Measurements from ENCODE around the gene CUEDC1. TPM values are rescaled to one million over a fixed set of nuclear protein-coding genes. Genes with fewer than 3 reads are reported as not detected.

The CUEDC1 gene
- total and polyA plus RNA-seq, 9 of the 15 experiments (the other 6 are each of a cell fraction or from before 2014, with no cell fraction given): 0.20 to 4.1 (median 1.6) TPM; not detected in 1

GRCh38 chr17:57956291-57957119 lies 1.3 kb upstream of the CUEDC1 start (continued):
- no peak for TF ChIP-seq CHD4 (IDR thresholded peaks at IDR 0.05; ENCODE audit: insufficient read depth, insufficient replicate concordance, low read depth, low read length, poor library complexity, severe bottlenecking)
- no peak for TF ChIP-seq ZKSCAN1 (IDR thresholded peaks at IDR 0.05; ENCODE audit: low read depth, low read length)

GRCh38 chr17:57954397-57955182 lies 622 bp downstream of the CUEDC1 start:
- no peak overlapping the region for H3K27ac ChIP-seq (ENCODE audit: extremely low read depth, low read depth, low read length)
- ChIA-PET CTCF (ENCODE audit: low intra/inter-chr PET ratio) (no interaction called here), POLR2A (interaction anchor here (0.6 to 2.1 kb wide), 6 partner anchors 12 to 140 kb away, joined by 3 to 8 read pairs (median 4); no protein-coding TSS in a partner anchor)
- BruUV-seq (replicated peaks): no TSS peak
- H3K9me3 ChIP-seq (replicated peaks; ENCODE audit: control insufficient read depth, insufficient read depth, low read depth, low read length): no peaks in the 10 kb centered on the region
- DNase-seq (ENCODE audit: extremely low read depth in 1 of 4, low spot score in 3 of 4) (peak in 2 of 4 experiments; percentile 46 to 47), FAIRE-seq (no peak), ATAC-seq (peak; percentile 20)
- 14% methylated on average over 20 of the region's 85 CpGs for WGBS (ENCODE audit: insufficient coverage, low coverage, missing lambda C conversion rate)
- no peaks in the 10 kb centered on the region for H3K79me2 ChIP-seq (ENCODE audit: control insufficient read depth, insufficient read depth, low read length)
- peak overlapping the region; percentile 68 for H2AFZ ChIP-seq (ENCODE audit: low read depth, low read length)
- in situ Hi-C loops (cut with MboI) (no loop called here), intact Hi-C loops (cut with micrococcal nuclease) (no loop called here)
- peak overlapping the region; percentile 55 for H3K4me3 ChIP-seq
- no peaks in the 10 kb centered on the region for H3K36me3 ChIP-seq (ENCODE audit: control insufficient read depth, insufficient read depth, low read length)
- H3K9ac ChIP-seq (ENCODE audit: insufficient read depth in 1 of 2, low read depth in 2 of 2, low read length in 2 of 2): peak overlapping the region in 1 of 2 experiments; percentile 87; a peak in 3 of 4 replicates
- peaks cover 19% of the 10 kb centered on the region in 2 experiments; a peak in 4 of 5 replicates for H3K4me1 ChIP-seq (replicated peaks in 1 of 2; ENCODE audit: control insufficient read depth in 2 of 2, insufficient read depth in 2 of 2, low read length in 2 of 2)
- no peaks in the 10 kb centered on the region for H3K9me1 ChIP-seq (ENCODE audit: control insufficient read depth, insufficient read depth, low read length)
- TF ChIP-seq UBTF (IDR thresholded peaks at IDR 0.05; ENCODE audit: borderline replicate concordance in 1 of 2, low read depth in 2 of 2, low read length in 2 of 2) (peak in 1 of 2 experiments; percentile 37; a peak in 1 of 4 replicates), HDAC2 (IDR thresholded peaks at IDR 0.05) (no peak), PCBP1 (IDR thresholded peaks at IDR 0.05; ENCODE audit: low read depth, low read length, poor library complexity, severe bottlenecking) (peak; percentile 32), PATZ1 (CRISPR knock-in tag; IDR thresholded peaks at IDR 0.05; ENCODE audit: borderline replicate concordance) (no peak), L3MBTL2 (IDR thresholded peaks at IDR 0.05) (peak; percentile 22; the same call in 1 of the 2 replicates), YY1 (IDR thresholded peaks at IDR 0.05; ENCODE audit: borderline replicate concordance in 1 of 3, control insufficient read depth in 1 of 3, extremely low read depth in 1 of 3, insufficient read depth in 3 of 3, insufficient read length in 1 of 3, insufficient replicate concordance in 2 of 3, low read depth in 1 of 3, low read length in 2 of 3) (no peak), EWSR1 (IDR thresholded peaks at IDR 0.05; ENCODE audit: borderline replicate concordance, low read depth, partially characterized antibody) (no peak), PHF8 (IDR thresholded peaks at IDR 0.05; ENCODE audit: borderline replicate concordance, low read length) (peak; percentile 24; the same call in 1 of the 2 replicates)
- peaks cover 15 to 33% of the 10 kb centered on the region in 2 experiments for H3K27me3 ChIP-seq (ENCODE audit: control insufficient read depth in 2 of 2, insufficient read depth in 2 of 2, low read length in 2 of 2)
- no peaks in the 10 kb centered on the region for H4K20me1 ChIP-seq (replicated peaks; ENCODE audit: control insufficient read depth, insufficient read depth, low read length)
- peak overlapping the region; percentile 37; the same call in 1 of the 2 replicates for H3K4me2 ChIP-seq (ENCODE audit: insufficient read depth, low read length)
